HepG2 (cell line): ENCODE measurements around the gene KRTAP5-6.

Source experiments
- CREB3 ChIP-seq: sonication (generic); formaldehyde crosslinking; IDR thresholded peaks from 2 replicates; pipeline ENCODE4 v1.5.0; 2020; ENCODE audit warnings: missing genetic modification reagents
- CTCF ChIP-seq: sonication (generic); formaldehyde crosslinking; IDR thresholded peaks from 2 replicates; pipeline ENCODE4 v1.5.0; 2020; ENCODE audit warnings: mild to moderate bottlenecking, missing genetic modification reagents, moderate library complexity
- JUNB ChIP-seq: sonication (generic); formaldehyde crosslinking; IDR thresholded peaks from 2 replicates; pipeline ENCODE4 v1.8.0; 2022; ENCODE audit warnings: missing genetic modification reagents, mild to moderate bottlenecking, borderline replicate concordance
- PCBP1 ChIP-seq: fragments of 200-400 bp; formaldehyde crosslinking; IDR thresholded peaks from 2 replicates; pipeline ENCODE4 v1.6.1; 2017; ENCODE audit warnings: mild to moderate bottlenecking, low read depth, low read length, borderline replicate concordance
- POLR2A ChIP-seq, 2 experiments: IDR thresholded peaks; 2 replicates each; pipeline ENCODE4 v1.6.1; 2011; ENCODE audit warnings: low read depth in 2 of 2, low read length in 2 of 2, mild to moderate bottlenecking in 1 of 2, moderate library complexity in 1 of 2; ENCODE audit not compliant: insufficient read depth in 1 of 2
- PRDM4 ChIP-seq: sonication (generic); formaldehyde crosslinking; IDR thresholded peaks from 2 replicates; pipeline ENCODE4 v1.9.0; 2021; ENCODE audit warnings: missing genetic modification reagents, borderline replicate concordance
- SMARCC2 ChIP-seq: fragments of 450-650 bp; IDR thresholded peaks from 2 replicates; pipeline ENCODE4 v1.6.1; 2017; ENCODE audit warnings: antibody characterized with exemption, mild to moderate bottlenecking
- TAF1 ChIP-seq: sonication (generic); formaldehyde crosslinking; IDR thresholded peaks from 2 replicates; pipeline ENCODE4 v1.4.0; 2020; ENCODE audit warnings: missing genetic modification reagents
- TFAP4 ChIP-seq: sonication (generic); IDR thresholded peaks from 2 replicates; pipeline ENCODE4 v1.6.1; 2016; ENCODE audit warnings: low read depth, borderline replicate concordance
- ZBTB33 ChIP-seq: sonication (generic); formaldehyde crosslinking; IDR thresholded peaks from 2 replicates; pipeline ENCODE4 v1.4.0; 2020; ENCODE audit warnings: missing genetic modification reagents
- ZNF431 ChIP-seq: sonication (generic); formaldehyde crosslinking; IDR thresholded peaks from 2 replicates; pipeline ENCODE4 v1.9.0; 2022; ENCODE audit warnings: missing genetic modification reagents, low read depth, mild to moderate bottlenecking, borderline replicate concordance
- ZZZ3 ChIP-seq: sonication (generic); formaldehyde crosslinking; IDR thresholded peaks from 2 replicates; pipeline ENCODE4 v1.4.0; 2020; ENCODE audit warnings: missing genetic modification reagents, mild to moderate bottlenecking, borderline replicate concordance

- no peak for TF ChIP-seq ZBTB33 (CRISPR knock-in tag)
- TF ChIP-seq CTCF: no peak
- no peak for TF ChIP-seq TFAP4
- TF ChIP-seq PRDM4: no peak
- no peak for TF ChIP-seq ZZZ3
- TF ChIP-seq PCBP1: no peak
- TF ChIP-seq SMARCC2: no peak
- no peak for TF ChIP-seq ZNF431 (CRISPR knock-in tag)
- TF ChIP-seq POLR2A (IDR thresholded peaks at IDR 0.05; ENCODE audit: insufficient read depth in 1 of 2, low read depth in 2 of 2, low read length in 2 of 2): no peak
- no peak for TF ChIP-seq CREB3 (CRISPR knock-in tag)
- TF ChIP-seq TAF1: no peak
- TF ChIP-seq JUNB (CRISPR knock-in tag): no peak
Observed at GRCh38 chr11:1650918-1651262, 46.1 kb upstream of the KRTAP5-6 start.
